K562 (cell line): Measurements from ENCODE around the gene OR10A2. TPM values are rescaled to one million over a fixed set of nuclear protein-coding genes. Genes with fewer than 3 reads are reported as not detected.

Experiments used
- ATAC-seq: fragments of 200-7000 bp; cut with Tn5 transposase; 3 replicates; pipeline ENCODE4 v1.9.1; 2020; ENCODE audit warnings: moderate library complexity
- BruUV-seq: library from RNA; stranded (reverse); fragments of 400-500 nt; replicated peaks from 2 replicates; lab custom pipeline; 2021; lab: Mats Ljungman, UMichigan
- CTCF ChIA-PET: fragments of 300-600 bp; formaldehyde crosslinking; extraction: SDS; loops from one replicate; lab custom pipeline; 2021; ENCODE audit warnings: low intra/inter-chr PET ratio; lab: Yijun Ruan, JAX
- POLR2A ChIA-PET: fragments of 300-600, 350-650 bp; sonication (Branson Sonifier 250); formaldehyde crosslinking; extraction: SDS; loops from one replicate; lab custom pipeline; 2021; ENCODE audit warnings: antibody characterized with exemption, inconsistent platforms; lab: Yijun Ruan, JAX
- DNase-seq, 4 experiments: peaks; one replicate each; pipeline versions ENCODE4 v3.0.0 to v3.0.0-alpha.2; 2011 to 2018; ENCODE audit warnings: low spot score in 3 of 4, mixed read lengths in 3 of 4; ENCODE audit errors: extremely low read depth in 1 of 4
- FAIRE-seq: peaks from 2 replicates; lab custom pipeline; 2011; peaks lifted over from hg19 to GRCh38; lab: Jason Lieb, UNC
- H2AFZ ChIP-seq: 2 replicates; pipeline ENCODE4 v1.6.0; 2011; ENCODE audit warnings: low read depth, low read length, control low read depth, inconsistent platforms
- H3K27ac ChIP-seq: fragments of 200-600 bp; 3 replicates; pipeline ENCODE4 v1.8.0; 2011; ENCODE audit warnings: low read depth, mild to moderate bottlenecking, control low read depth, inconsistent platforms, low read length, moderate library complexity, mixed read lengths; ENCODE audit errors: extremely low read depth
- H3K27me3 ChIP-seq, 2 experiments: fragments of 300-600 bp in 1 of 2; 2 replicates in 1 of 2; 3 replicates in 1 of 2; pipeline versions ENCODE4 v1.6.0 to v1.8.0; 2011; ENCODE audit warnings: inconsistent platforms in 2 of 2, low read length in 2 of 2, mild to moderate bottlenecking in 1 of 2, mixed read lengths in 1 of 2, moderate library complexity in 1 of 2; ENCODE audit not compliant: control insufficient read depth in 2 of 2, insufficient read depth in 2 of 2
- H3K36me3 ChIP-seq: fragments of 300-600 bp; 3 replicates; pipeline ENCODE4 v1.8.0; 2011; ENCODE audit warnings: mild to moderate bottlenecking, low read length, inconsistent platforms; ENCODE audit not compliant: control insufficient read depth, insufficient read depth
- H3K4me1 ChIP-seq, 2 experiments: fragments of 200-600 bp in 1 of 2; replicated peaks in 1 of 2; 2 replicates in 1 of 2; 3 replicates in 1 of 2; pipeline versions ENCODE4 v1.5.1 to v1.8.0; 2011; ENCODE audit warnings: inconsistent platforms in 2 of 2, low read length in 2 of 2, mild to moderate bottlenecking in 1 of 2, mixed read lengths in 1 of 2, moderate library complexity in 1 of 2; ENCODE audit not compliant: control insufficient read depth in 2 of 2, insufficient read depth in 2 of 2
- H3K4me2 ChIP-seq: 2 replicates; pipeline ENCODE4 v1.6.1; 2011; ENCODE audit warnings: low read length, control low read depth, inconsistent platforms, mixed read lengths; ENCODE audit not compliant: insufficient read depth
- H3K4me3 ChIP-seq: fragments of 200-600 bp; sonication (generic), shearing (Covaris generic); 2 replicates; pipeline ENCODE4 v1.5.1; 2016; ENCODE audit warnings: control low read depth, inconsistent platforms
- H3K79me2 ChIP-seq: fragments of 200-600 bp; 3 replicates; pipeline ENCODE4 v1.8.0; 2011; ENCODE audit warnings: low read length, inconsistent platforms; ENCODE audit not compliant: control insufficient read depth, insufficient read depth
- H3K9ac ChIP-seq, 2 experiments: 2 replicates each; pipeline versions ENCODE4 v1.6.0 to v1.6.1; 2011; ENCODE audit warnings: low read depth in 2 of 2, low read length in 2 of 2, control low read depth in 1 of 2, inconsistent platforms in 1 of 2, mild to moderate bottlenecking in 1 of 2, mixed read lengths in 1 of 2; ENCODE audit not compliant: insufficient read depth in 1 of 2
- H3K9me1 ChIP-seq: one replicate; pipeline ENCODE4 v1.6.0; 2011; ENCODE audit warnings: inconsistent platforms, mild to moderate bottlenecking, low read length, moderate library complexity; ENCODE audit not compliant: control insufficient read depth, insufficient read depth
- H3K9me3 ChIP-seq: replicated peaks from 2 replicates; pipeline ENCODE4 v1.5.1; 2011; ENCODE audit warnings: low read depth, low read length, inconsistent platforms; ENCODE audit not compliant: control insufficient read depth, insufficient read depth
- H4K20me1 ChIP-seq: replicated peaks from 2 replicates; pipeline ENCODE4 v1.6.1; 2011; ENCODE audit warnings: low read length, inconsistent platforms, mixed read lengths; ENCODE audit not compliant: control insufficient read depth, insufficient read depth
- ATF2 ChIP-seq: sonication (generic); formaldehyde crosslinking; IDR thresholded peaks from 2 replicates; pipeline ENCODE4 v1.8.1; 2022; ENCODE audit warnings: missing genetic modification reagents
- BCOR ChIP-seq: fragments of 450-650 bp; IDR thresholded peaks from 2 replicates; pipeline ENCODE4 v1.6.1; 2016
- BRD4 ChIP-seq: fragments of 200-600 bp; sonication (generic); IDR thresholded peaks from 2 replicates; pipeline ENCODE4 v1.6.1; 2017; ENCODE audit warnings: inconsistent platforms
- CAMTA2 ChIP-seq: fragments of 250-450 bp; sonication (Bioruptor Pico); conservative IDR thresholded peaks from 2 replicates; pipeline ENCODE4 v1.5.1; 2022
- COPS2 ChIP-seq: fragments of 450-650 bp; conservative IDR thresholded peaks from 2 replicates; pipeline ENCODE4 v1.6.1; 2016; ENCODE audit warnings: mild to moderate bottlenecking, moderate library complexity
- KDM1A ChIP-seq, 2 experiments: fragments of 450-650 bp; IDR thresholded peaks; 2 replicates each; pipeline ENCODE4 v1.6.1; 2016; ENCODE audit warnings: mild to moderate bottlenecking in 2 of 2
- NEUROD1 ChIP-seq: fragments of 150-350 bp; IDR thresholded peaks from 2 replicates; pipeline ENCODE4 v1.6.1; 2014; ENCODE audit warnings: borderline replicate concordance, low read length, low read depth; ENCODE audit not compliant: partially characterized antibody
- RBM22 ChIP-seq: fragments of 200-400 bp; formaldehyde crosslinking; IDR thresholded peaks from 2 replicates; pipeline ENCODE4 v1.6.1; 2018; ENCODE audit warnings: low read length, low read depth; ENCODE audit not compliant: poor library complexity, severe bottlenecking
- RBM25 ChIP-seq: fragments of 200-400 bp; formaldehyde crosslinking; IDR thresholded peaks from 2 replicates; pipeline ENCODE4 v1.6.1; 2018; ENCODE audit warnings: low read length, low read depth, moderate library complexity; ENCODE audit not compliant: severe bottlenecking
- RCOR1 ChIP-seq, 2 experiments: IDR thresholded peaks; 2 replicates each; pipeline ENCODE4 v1.6.1; 2012; ENCODE audit warnings: low read depth in 2 of 2, low read length in 2 of 2, borderline replicate concordance in 1 of 2, improper control_type of control experiment in 1 of 2
- REST ChIP-seq, 2 experiments: fragments of 450-650 bp; formaldehyde crosslinking in 1 of 2; IDR thresholded peaks; 2 replicates each; pipeline versions ENCODE4 v1.4.0 to v1.6.1; 2014 to 2020; ENCODE audit warnings: mild to moderate bottlenecking in 2 of 2, borderline replicate concordance in 1 of 2, low read depth in 1 of 2
- SMARCA5 ChIP-seq: fragments of 450-650 bp; IDR thresholded peaks from 2 replicates; pipeline ENCODE4 v1.6.1; 2016
- ZNF146 ChIP-seq: IDR thresholded peaks from one replicate; pipeline ENCODE4 v1.6.1; 2018; ENCODE audit warnings: missing compliant biosample characterization; ENCODE audit not compliant: unreplicated experiment
- ZNF174 ChIP-seq: fragments of 250-450 bp; sonication (Bioruptor Pico); IDR thresholded peaks from 2 replicates; pipeline ENCODE4 v1.4.0; 2020; ENCODE audit warnings: mild to moderate bottlenecking
- ZNF24 ChIP-seq: fragments of 450-650 bp; IDR thresholded peaks from 2 replicates; pipeline ENCODE4 v1.6.1; 2016
- WGBS: fragments of 100-300 bp; shearing (Covaris generic); methylation state at CpG from one replicate; pipeline ENCODE4 v1.1.6; 2016; ENCODE audit warnings: low coverage, mixed read lengths; ENCODE audit not compliant: insufficient coverage; ENCODE audit errors: missing lambda C conversion rate; 5-methylcytosine and 5-hydroxymethylcytosine counted together
- in situ Hi-C: fragments of 300-500 bp; cut with MboI; formaldehyde crosslinking; loops from 4 replicates; pipeline ENCODE4 v1.15.0; 2018; ENCODE audit warnings: inconsistent platforms, mixed read lengths
- intact Hi-C: fragments of 100-400 bp; cut with micrococcal nuclease; formaldehyde crosslinking; loops from 2 replicates; pipeline ENCODE4 v1.14.2; 2022
- polyA plus RNA-seq, 8 experiments: library from polyadenylated mRNA; depleted of rRNA in 4 of 8; stranded (reverse) in 5 of 8; unstranded in 3 of 8; fragments of >200 nt; fragmentation: Nextera tagmentation in 2 of 8; fragmentation: Illumina TruSeq in 1 of 8; extraction: Ambion mirVana in 2 of 8; extraction: Trizol in 1 of 8; gene quantifications; 2 replicates each; pipeline versions ENCODE4 v1.2.1 to v1.2.3, GENCODE V29; 2011 to 2014; ENCODE audit warnings: inconsistent platforms in 1 of 8, missing spikeins in 1 of 8
- total RNA-seq, 7 experiments: library from RNA; depleted of rRNA in 6 of 7; stranded (reverse); fragments of >200 nt in 6 of 7; fragmentation: Illumina TruSeq in 2 of 7; extraction: Trizol in 2 of 7; gene quantifications; 2 replicates each; pipeline versions ENCODE4 v1.2.1 to v1.2.3, GENCODE V29; 2011 to 2021; ENCODE audit warnings: low replicate concordance in 1 of 7

The OR10A2 gene
- total and polyA plus RNA-seq, 9 of the 15 experiments (the other 6 are each of a cell fraction or from before 2014, with no cell fraction given) = 0.10 TPM; not detected in 8

GRCh38 chr11:6888830-6889229 is 26.0 kb downstream of the OR10A2 start:
- Histone ChIP-seq H3K27ac (no peak overlapping the region), H3K9me1 (no peaks in the 10 kb centered on the region), H3K9ac (no peak overlapping the region), H3K27me3 (no peaks in the 10 kb centered on the region), H3K4me2 (no peak overlapping the region), H3K4me1 (no peaks in the 10 kb centered on the region), H3K9me3 (no peaks in the 10 kb centered on the region), H3K36me3 (no peaks in the 10 kb centered on the region), H2AFZ (no peak overlapping the region), H3K4me3 (no peak overlapping the region), H3K79me2 (no peaks in the 10 kb centered on the region), H4K20me1 (no peaks in the 10 kb centered on the region)
- WGBS = 26% methylated on average over 4 of the region's 4 CpGs
- DNase-seq = no peak
- no peak for ATAC-seq
- TF ChIP-seq KDM1A (IDR thresholded peaks at IDR 0.05) (peak; percentile 24 to 36; a peak in 1 of 4 replicates), RBM25 (peak; percentile 72), ATF2 (CRISPR knock-in tag) (no peak), RBM22 (no peak), ZNF146 (CRISPR knock-in tag) (peak; percentile 99), CAMTA2 (CRISPR knock-in tag) (no peak), RCOR1 (IDR thresholded peaks at IDR 0.05; ENCODE audit: borderline replicate concordance in 1 of 2, low read depth in 2 of 2, low read length in 2 of 2) (0 out of 4 replicates have a peak, but pooled peaks of 1 of the 2 experiments have one; percentile 18), REST (IDR thresholded peaks at IDR 0.05; ENCODE audit: borderline replicate concordance) (no peak), REST (CRISPR knock-in tag; IDR thresholded peaks at IDR 0.05; ENCODE audit: low read depth) (no peak), ZNF24 (no peak), SMARCA5 (0 out of 2 replicates have a peak, but pooled peaks have one; percentile 24), ZNF174 (CRISPR knock-in tag) (no peak), BCOR (peak; percentile 68), NEUROD1 (no peak), BRD4 (no peak), COPS2 (no peak)
- POLR2A ChIA-PET = interaction anchor here (0.6 to 1.2 kb wide), 2 partner anchors 8 to 16 kb away, joined by 3 to 4 read pairs; no protein-coding TSS in a partner anchor
- no TSS peak for BruUV-seq
- intact Hi-C loops (no loop called here), in situ Hi-C loops (no loop called here)
- FAIRE-seq = no peak
- CTCF ChIA-PET = interaction anchor here (0.6 kb wide), 1 partner anchor 166 kb away, joined by 3 read pairs; no protein-coding TSS in a partner anchor
